Measurements from ENCODE around the gene JAML.
A peak's percentile ranks its signal among the peaks of the same experiment; 100 is the strongest.

Gene JAML

DNA sequence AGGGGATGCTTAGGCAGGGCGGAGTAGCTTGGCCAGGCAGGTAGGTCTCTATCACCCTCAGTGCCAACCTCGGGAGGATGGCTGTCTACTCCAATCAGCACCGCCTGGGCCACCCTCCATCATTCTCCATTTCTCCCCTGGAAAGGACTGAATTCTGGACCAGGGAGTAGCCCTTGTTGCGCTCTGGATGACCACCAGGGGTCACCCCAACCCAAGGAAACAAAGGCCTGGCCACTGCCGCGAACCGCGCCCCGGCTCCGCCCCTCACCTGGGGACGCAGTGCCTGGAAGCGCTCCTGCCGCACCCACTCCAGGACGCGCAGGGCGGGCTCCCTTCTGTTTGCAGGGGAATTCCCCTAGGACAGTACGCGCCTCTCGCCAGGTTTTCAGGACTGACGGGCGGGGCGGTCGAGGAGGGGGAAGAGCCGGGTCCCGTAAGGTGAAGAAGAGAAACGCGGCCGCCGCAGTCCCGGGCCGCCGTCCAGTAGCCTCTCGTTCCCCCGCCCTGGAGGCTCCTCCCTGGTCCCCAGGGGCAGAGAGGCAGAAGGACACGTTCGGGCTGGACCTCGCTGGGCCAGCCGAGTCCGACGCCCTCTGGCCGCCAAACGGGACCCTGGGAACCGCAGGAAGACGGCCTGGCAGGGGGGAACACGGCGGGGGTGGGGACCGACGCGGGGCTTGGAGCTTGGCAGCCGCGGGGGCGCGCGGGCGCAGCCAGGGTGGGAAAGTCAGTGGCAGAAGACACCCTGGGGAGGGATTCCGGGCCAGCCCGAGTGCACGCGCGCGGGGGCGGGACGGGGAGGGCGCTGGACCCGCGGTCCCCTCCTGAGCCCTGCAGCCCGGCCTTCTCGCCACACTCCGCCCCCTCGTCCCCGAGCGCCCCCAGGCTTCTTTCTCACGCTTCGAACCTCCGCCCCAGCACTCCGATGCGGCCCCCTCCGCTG, 79.3 kb downstream of the JAML start:
- peak; percentile 17 for DNase-seq (ENCODE audit: low read depth)

DNA sequence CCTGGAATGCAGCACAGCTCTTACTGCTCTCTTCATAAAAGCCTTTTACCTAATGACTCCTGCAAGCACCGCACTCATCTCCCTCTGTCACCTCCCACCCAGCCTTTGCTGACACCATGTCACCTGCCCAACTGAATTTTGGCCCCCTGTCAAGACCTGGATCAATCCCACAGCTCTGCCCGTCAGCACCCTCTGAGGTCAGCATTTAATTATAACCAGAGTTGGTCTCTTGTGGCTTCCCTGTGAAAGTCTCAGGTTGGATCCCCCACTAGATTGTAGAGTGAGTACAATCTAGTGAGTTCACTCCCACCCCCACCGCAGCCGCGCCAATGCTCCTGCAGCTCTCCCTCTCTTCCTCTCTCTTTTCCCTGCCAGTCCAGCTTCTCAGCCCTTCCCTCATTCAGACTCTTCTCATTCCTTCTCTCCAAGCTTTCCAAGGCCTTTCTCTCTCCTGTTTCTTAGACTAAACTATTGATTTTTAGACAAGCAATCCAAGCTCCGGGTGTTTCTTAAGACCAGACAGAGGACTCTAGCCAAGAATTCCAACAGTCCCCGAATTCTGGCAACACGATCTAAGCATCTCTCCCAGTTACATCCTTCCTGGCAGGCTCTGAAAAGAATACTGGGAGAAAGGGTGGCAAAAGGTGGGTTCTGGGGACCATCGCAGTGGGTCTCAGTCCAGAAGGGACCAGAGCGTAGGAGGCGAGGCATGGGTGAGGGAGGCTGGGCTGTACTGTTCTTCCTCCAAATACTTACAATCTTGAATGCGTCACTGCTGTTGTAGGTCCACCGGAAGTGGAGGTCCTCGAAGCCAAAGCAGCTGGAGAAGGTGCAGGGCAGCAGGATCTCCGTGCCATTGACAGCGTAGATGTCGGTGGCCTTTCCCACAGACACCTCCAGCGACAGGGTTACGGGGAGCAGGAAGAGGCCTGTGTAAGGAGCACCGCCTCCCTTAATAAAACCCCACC, 80.2 kb downstream of the JAML start:
- DNase-seq (ENCODE audit: low read depth) = no peak
